SK-N-SH (cell line): Measurements from ENCODE around the gene PSENEN.

Source experiments
- CTCF ChIP-seq: fragments of 200-600 bp; sonication (generic); IDR thresholded peaks from 2 replicates; pipeline ENCODE4 v1.6.1; 2017; ENCODE audit warnings: antibody characterized with exemption, mild to moderate bottlenecking, moderate library complexity
- EZH2phosphoT487 ChIP-seq: fragments of 200-600 bp; sonication (generic); IDR thresholded peaks from 2 replicates; pipeline ENCODE4 v1.6.1; 2017; ENCODE audit warnings: low read depth, mixed run types, mild to moderate bottlenecking, antibody characterized with exemption, moderate library complexity, borderline replicate concordance
- GABPA ChIP-seq: IDR thresholded peaks from 2 replicates; pipeline ENCODE4 v1.4.0; 2012; ENCODE audit warnings: low read depth, mild to moderate bottlenecking
- GATA2 ChIP-seq: sonication (generic); formaldehyde crosslinking; IDR thresholded peaks from 2 replicates; pipeline ENCODE4 v1.5.0; 2020; ENCODE audit warnings: mild to moderate bottlenecking, missing genetic modification reagents
- IRF3 ChIP-seq: fragments of 150-350 bp; IDR thresholded peaks from 2 replicates; pipeline ENCODE4 v1.6.1; 2016; ENCODE audit warnings: mild to moderate bottlenecking, low read depth, low read length
- JUND ChIP-seq: IDR thresholded peaks from 2 replicates; pipeline ENCODE4 v1.4.0; 2012
- NRF1 ChIP-seq: IDR thresholded peaks from 2 replicates; pipeline ENCODE4 v1.6.1; 2012; ENCODE audit warnings: low read depth, mild to moderate bottlenecking, low read length
- POLR2AphosphoS5 ChIP-seq: IDR thresholded peaks from 2 replicates; pipeline ENCODE4 v1.6.1; 2012; ENCODE audit warnings: low read depth, low read length
- REST ChIP-seq: IDR thresholded peaks from 2 replicates; pipeline ENCODE4 v1.6.1; 2012; ENCODE audit warnings: mild to moderate bottlenecking, low read depth, low read length, moderate library complexity
- RFX5 ChIP-seq: IDR thresholded peaks from 2 replicates; pipeline ENCODE4 v1.6.1; 2012; ENCODE audit warnings: mild to moderate bottlenecking, improper control_type of control experiment, low read length
- RXRA ChIP-seq: IDR thresholded peaks from 2 replicates; pipeline ENCODE4 v1.4.0; 2012; ENCODE audit warnings: low read depth, mild to moderate bottlenecking, borderline replicate concordance
- SIN3A ChIP-seq: IDR thresholded peaks from 2 replicates; pipeline ENCODE4 v1.6.1; 2012; ENCODE audit warnings: low read depth, mild to moderate bottlenecking, low read length, moderate library complexity, borderline replicate concordance
- SMC3 ChIP-seq: IDR thresholded peaks from 2 replicates; pipeline ENCODE4 v1.6.1; 2012; ENCODE audit warnings: low read depth, low read length, improper control_type of control experiment
- YY1 ChIP-seq: IDR thresholded peaks from 2 replicates; pipeline ENCODE4 v1.4.0; 2012; ENCODE audit warnings: low read depth, mild to moderate bottlenecking

- TF ChIP-seq REST (no peak), EZH2phosphoT487 (no peak), SMC3 (no peak), CTCF (no peak), POLR2AphosphoS5 (no peak), GABPA (no peak), JUND (no peak), SIN3A (no peak), NRF1 (no peak), RFX5 (no peak), IRF3 (no peak), GATA2 (CRISPR knock-in tag) (no peak), YY1 (no peak), RXRA (no peak)
Measured at GRCh38 chr19:35767288-35768081, 22.0 kb downstream of the PSENEN start.
